SHP77 (cell line): Measurements from ENCODE around the gene ZNF260.

ENCODE experiments used
- DNase-seq, 2 experiments: peaks; one replicate each; lab custom pipeline; 2025; lab: John Stamatoyannopoulos, UW

Gene ZNF260

DNA sequence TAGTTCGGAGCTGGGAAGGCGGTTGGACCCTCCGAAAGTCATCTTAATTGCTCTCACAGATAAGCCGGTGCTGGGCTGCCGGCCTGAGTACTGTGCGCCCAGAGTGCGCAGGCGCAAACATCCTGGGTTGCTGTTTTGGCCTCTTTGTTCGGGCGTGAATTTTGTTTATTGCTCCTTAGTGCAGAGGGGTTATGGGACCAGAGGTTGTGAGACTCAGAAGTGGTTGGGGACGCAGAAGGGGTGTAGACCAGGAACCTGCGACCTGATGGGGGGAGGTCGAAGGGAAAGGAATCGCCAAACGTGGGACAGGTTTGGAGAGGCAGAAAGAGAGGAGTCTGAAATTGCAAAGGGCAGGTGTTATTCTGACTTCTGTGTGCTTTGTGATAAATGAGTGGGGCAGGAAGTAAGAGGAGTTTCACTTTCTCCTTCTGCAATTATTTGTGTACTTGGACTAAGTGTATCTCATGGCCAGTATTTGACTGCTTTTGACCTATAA lies 38.1 kb downstream of the ZNF260 start:
- peak; percentile 88 to 92 for DNase-seq

DNA sequence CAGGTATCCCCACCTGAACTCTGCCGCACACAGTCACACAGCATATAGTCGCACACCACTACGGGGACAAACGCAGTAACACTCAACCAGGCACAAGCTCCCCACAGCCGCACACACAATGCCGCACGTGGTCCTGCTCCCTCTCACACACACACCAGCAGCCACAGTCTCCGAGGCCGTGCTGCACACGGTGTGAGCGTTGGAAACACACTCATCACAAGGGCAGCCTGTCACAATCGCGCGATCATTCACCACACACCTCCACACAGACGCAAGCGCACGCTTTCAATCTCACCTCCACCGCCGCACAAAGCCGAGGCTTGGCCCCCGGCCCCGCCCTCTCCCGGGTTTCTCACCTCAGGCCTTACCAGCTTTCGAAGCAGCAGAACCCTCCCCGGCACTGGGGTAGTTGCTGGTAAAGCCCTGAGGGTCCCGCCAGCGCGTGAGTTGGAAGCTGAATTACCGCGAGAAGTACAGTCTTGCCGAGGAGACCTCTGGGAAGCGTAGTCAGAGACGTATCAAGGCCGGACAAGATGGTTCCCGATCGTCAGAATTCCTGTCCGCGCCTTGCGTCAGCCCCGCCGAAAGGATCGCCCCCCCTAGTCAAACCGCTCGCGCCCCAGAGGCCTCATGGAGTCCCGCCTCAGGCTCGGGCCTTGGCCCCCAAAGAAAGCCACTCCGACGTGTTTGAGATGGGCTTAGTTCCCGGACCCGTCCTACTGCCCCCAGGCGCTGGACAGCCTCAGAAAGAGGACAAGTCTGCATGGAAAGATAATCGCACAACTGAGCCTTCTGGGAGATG lies 38.8 kb downstream of the ZNF260 start, which contains the start of gene ZNF566:
Gene ZNF566, minus strand, starts transcription at position 444 of the 802 bp plus-strand sequence. CDS start 13,004 bp downstream, outside the sequence.
- peak; percentile 95 to 98 for DNase-seq

DNA sequence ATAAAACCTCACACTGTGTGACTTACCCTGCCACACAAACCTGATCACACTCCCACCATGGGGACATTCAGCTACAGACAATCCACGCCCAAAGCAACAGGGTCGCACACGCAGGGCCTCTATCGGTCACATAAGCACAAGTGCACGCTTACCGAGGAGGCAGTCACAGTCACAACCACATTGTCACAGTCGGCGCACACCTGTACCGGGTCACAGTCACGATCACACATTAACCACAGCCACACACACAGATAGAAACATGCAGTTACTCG lies 39.3 kb downstream of the ZNF260 start:
- peak in 1 of 2 experiments; percentile 28 for DNase-seq

DNA sequence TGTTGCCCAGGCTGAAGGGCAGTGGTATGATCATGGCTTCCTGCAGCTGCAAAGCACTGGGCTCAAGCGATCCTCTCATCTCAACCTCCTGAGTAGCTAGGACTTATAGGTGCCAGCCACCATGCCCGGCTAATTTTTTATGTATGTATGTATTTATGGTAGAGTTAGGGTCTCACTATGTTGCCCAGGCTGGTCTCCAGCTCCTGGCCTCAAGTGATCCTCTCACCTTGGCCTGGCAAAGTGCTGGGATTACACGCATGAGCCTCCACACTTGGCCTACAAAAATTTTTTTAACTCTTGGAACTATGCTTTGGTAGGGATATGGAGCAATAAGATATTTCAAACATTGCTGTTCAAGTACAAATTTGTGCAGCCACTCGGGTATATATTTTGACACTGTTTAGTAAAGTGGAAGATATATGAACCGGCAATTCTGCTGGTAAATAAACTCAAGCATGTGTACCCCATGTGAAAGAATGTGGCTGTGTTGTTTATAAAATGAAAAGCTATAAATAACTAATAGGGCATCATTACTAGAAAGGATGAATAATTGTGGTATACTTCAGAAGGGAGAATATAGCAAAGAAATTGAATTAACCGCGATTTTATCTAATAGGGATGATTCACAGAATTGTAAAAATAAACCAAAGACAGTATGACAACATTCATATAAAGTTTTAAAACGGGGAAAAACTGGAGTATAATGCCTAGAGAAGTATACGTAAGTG lies 39.8 kb downstream of the ZNF260 start:
- DNase-seq, result no peak

DNA sequence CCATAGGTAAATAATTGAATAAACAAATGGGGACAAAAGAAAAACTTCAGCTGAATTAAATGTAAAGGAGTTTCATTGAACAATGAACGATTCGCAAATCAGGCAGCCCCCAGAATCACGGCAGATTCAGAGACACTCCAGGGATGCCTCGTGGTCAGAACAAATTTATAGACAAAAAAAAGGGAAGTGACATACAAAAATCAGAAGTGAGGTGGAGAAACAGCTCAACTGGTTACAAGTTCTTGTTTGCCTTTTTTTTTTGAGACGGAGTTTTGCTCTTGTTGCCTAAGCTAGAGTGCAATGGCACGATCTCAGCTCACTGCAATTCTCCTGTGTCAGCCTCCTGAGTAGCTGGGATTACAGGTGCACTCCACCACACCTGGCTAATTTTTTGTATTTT lies 44.4 kb downstream of the ZNF260 start:
- DNase-seq, result no peak

DNA sequence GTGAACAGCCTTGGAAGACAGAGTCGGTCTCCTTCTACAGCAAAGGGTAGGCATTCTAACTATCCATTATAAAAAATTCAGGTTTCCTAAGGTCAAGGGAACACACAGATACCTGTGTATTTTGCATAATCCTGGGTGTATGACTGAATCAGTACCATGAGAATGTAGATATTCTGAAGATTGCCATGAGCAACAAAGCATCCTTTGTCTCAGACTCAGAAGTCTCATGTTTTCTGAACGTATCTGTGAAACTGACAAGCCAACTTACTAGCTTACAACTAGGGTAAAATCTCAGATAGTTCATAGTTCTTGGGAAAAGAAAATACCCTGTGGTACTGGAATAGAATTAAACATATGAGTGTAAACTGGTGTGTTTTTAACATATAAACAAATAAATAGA lies 45.2 kb downstream of the ZNF260 start:
- DNase-seq, result no peak
